GM12875 (cell line): ENCODE data around the gene GNGT2.

ENCODE experiments used
- H3K4me3 ChIP-seq: one replicate; pipeline ENCODE4 v1.5.1; 2011; ENCODE audit warnings: low read depth, low read length, control low read depth
- CTCF ChIP-seq: IDR thresholded peaks from 2 replicates; pipeline ENCODE4 v1.5.1; 2011; ENCODE audit warnings: low read depth, mild to moderate bottlenecking, control low read depth, inconsistent platforms, low read length, moderate library complexity, borderline replicate concordance; ENCODE audit not compliant: insufficient read depth

GNGT2 gene

GRCh38 chr17:49224198-49224996 is 14.0 kb upstream of the GNGT2 start:
- H3K4me3 ChIP-seq = no peak overlapping the region
- no peak for TF ChIP-seq CTCF

GRCh38 chr17:49223517-49224197 is 13.3 kb upstream of the GNGT2 start:
- peak; percentile 92 for TF ChIP-seq CTCF
- H3K4me3 ChIP-seq = no peak overlapping the region

- no peak overlapping the region for H3K4me3 ChIP-seq
- no peak for TF ChIP-seq CTCF
Measured at GRCh38 chr17:49223168-49223516, 12.8 kb upstream of the GNGT2 start.

- H3K4me3 ChIP-seq = no peak overlapping the region
- no peak for TF ChIP-seq CTCF
Measured at GRCh38 chr17:49219987-49220386, 9.6 kb upstream of the GNGT2 start.

- H3K4me3 ChIP-seq = no peak overlapping the region
- peak; percentile 74 for TF ChIP-seq CTCF
Measured at GRCh38 chr17:49218941-49219913, 8.9 kb upstream of the GNGT2 start.

GRCh38 chr17:49217651-49218413 is 7.5 kb upstream of the GNGT2 start:
- no peak for TF ChIP-seq CTCF
- no peak overlapping the region for H3K4me3 ChIP-seq
